HG03575 (cell line): ENCODE results near the gene ANKS4B.
"Not testable (repeated sequence)": the region's sequence is repeated elsewhere in the genome, so short reads cannot be mapped to it uniquely, and the experiment has no call there.

ENCODE experiments used
- ATAC-seq: cut with Tn5 transposase; IDR thresholded peaks from one replicate; pipeline ENCODE4 v1.9.1; 2021; ENCODE audit not compliant: unreplicated experiment, insufficient number of reproducible peaks, low FRiP score; ENCODE audit errors: extremely low read depth

The ANKS4B gene

DNA sequence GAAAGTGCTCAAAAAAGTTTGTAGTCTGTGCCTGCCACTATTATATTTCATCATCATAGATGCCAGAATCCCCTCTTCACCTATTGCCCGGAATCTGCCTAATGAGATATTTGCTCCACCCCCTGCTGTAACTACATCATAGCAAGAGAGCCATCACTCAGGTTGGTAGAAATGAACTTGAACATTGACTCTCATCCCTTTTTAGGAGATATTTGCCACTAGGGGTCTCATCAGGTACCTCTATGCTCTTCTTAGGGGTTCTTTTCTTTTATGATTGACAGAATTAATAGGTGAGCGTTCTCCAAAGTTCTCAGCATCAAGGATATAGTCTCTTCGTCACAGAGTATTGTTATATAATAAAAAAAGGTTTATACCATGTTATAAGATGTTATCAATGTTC, 20.0 kb downstream of the ANKS4B start:
- ATAC-seq: no peak

DNA sequence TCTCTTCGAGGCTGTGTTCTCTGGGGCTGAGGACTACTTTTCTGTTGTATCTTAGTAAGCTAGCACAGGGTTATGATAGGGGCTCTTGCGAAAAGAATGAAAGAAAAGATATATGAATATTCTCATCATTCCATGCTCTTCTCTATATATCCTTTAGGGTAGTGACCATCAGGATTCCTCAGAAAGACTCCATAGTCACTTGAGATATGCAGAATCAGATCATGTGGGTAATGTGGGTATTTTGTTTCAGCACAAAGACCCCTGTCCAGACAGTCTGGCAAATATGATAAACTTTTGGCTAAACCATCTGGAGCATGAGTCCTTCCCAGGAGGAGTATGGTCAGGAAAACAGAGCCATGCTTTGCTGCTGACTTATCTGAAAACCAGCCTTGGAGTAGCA, 23.1 kb downstream of the ANKS4B start:
- ATAC-seq: no peak

DNA sequence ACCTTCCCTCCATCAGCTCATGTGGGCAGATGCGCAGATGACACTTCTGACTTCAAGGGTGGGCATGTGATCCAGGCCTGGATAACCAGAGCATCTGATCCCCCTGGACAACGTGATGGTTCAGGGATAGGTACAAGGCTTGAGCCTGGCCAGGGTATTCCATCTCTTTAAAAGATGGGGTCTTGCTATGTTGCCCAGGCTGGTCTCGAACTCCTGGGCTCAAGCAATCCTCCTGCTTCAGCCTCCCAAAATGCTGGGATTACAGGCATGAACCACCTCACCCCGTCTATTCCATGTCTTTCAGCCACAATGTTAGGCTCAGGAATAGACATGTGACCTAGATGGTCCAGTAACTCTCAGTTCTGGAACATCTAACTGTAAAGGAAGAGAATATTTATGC, 23.8 kb downstream of the ANKS4B start:
- no peak for ATAC-seq

GRCh38 chr16:21260870-21261791, 27.6 kb downstream of the ANKS4B start:
- no peak for ATAC-seq

GRCh38 chr16:21262779-21263639, 29.5 kb downstream of the ANKS4B start:
- ATAC-seq: no peak

DNA sequence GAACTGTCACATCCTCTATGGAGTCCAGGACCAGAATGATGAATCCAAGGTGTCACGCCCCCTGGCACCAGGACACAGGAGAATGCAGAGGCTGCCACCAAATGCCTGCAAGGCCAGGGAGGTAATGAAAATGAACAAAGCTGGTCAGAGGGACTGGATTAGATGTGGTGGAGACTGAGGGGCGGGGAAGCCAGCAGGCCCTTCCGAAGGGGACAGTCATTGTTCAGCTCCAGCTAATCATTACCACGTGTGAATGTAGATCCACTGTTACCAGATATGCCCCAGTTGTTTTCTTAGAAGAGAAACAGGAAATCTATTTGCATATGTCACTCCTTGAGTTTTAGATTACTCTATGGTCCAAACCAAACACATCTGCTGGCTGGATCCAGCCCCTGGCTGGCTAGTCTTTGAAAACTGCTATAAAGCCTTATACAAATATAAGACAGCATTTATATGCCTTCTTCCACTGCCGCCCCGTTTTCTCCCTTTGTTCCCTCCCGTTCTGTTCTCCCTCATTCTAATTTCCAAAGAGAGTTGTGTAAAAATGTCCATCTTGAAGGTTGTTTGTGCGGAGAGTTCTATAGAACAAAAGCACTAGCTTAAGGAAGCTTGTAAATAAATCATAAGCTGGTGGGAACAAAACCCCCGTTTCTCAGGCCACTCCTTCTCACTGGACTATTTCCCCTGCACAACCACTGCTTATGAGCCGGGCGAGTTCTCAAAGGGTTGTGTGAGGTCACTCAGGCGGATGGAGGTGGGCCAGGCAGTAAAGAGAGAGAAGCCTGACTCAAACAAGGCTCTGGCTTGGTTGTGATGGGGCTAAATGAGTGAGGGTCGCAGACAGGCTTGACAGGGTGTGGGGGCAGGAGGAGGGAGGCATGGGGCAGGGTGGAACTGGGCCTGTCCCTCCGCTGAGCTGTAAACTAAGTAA, 30.4 kb downstream of the ANKS4B start:
- ATAC-seq: no peak

DNA sequence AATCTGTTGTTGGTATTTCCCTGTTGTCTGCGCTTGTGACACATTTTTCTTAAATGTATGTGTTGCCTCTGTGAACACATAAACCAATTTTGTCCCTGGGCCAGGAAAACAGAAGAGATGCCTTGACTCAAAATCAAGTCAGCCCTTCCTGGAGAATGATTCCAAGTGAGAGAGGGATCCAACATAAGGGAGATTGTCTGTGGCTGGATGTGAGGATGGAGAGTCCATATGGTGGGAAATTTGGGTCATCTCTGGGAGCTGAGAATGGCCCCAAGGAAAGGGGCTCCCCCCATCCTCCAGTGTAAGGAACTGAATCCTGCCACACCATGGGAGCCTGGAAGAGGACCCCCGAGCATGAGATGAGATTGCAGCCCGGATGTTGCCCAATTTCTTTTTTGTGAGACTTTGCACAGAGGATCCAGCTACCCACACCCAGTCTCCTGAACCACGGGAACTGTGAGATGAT, 31.1 kb downstream of the ANKS4B start:
- no peak for ATAC-seq

DNA sequence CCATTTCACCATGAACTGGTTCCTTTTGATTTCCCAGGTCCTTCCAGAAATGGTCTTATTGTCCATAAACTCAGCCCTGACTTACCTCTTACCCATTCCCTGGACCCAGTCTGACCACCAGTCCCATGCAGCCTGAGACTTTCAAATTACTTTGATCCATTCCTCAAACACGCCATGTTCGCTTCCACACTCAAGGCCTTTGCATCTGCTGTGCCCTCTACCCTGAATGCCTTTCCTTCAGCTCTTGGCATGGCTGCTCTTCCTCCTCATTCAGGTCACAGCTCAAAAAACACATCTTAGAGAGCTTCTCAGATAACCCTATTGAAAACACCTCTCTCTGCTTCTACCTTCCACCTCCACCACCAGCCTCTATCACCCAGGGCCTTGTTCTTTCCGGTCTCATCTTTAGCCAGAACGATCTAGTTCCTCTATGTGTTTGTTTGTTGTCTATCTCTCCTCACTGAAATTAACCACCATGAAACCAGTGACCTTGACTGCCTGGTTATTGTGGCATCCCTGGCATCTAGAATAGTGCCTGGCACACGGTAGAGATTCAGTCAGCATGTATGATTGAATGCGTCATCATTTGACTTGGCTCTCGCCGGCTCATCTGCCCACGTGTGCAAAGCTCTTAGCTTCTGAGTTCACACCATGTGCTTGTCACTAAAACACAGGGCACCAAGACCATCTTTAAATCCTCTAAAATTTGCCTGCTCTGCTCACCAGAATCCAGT, 31.8 kb downstream of the ANKS4B start:
- no peak for ATAC-seq

DNA sequence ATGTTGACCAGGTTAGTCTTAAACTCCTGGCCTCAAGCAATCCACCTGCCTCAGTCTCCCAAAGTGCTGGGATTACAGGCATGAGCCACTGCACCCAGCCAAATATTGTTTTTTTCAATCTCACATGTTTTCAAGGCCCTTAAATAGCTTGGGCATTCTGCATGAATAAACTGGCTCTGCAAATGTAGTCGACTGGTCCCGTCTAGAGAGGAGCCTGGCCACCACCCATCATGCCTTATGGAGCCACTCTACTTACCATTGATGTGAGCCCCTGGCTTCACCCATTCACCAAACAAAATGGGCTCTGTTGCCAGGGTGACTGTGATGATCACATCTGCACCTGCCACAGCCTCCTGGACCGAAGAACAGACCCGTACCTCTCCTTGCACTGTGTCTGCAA, 33.8 kb downstream of the ANKS4B start:
- no peak for ATAC-seq

GRCh38 chr16:21268236-21268635, 34.7 kb downstream of the ANKS4B start:
- ATAC-seq: no peak

- ATAC-seq: no peak
Measured at GRCh38 chr16:21272253-21272652, 38.8 kb downstream of the ANKS4B start.

- not testable (repeated sequence) for ATAC-seq
Measured at GRCh38 chr16:21272763-21273162, 39.3 kb downstream of the ANKS4B start.

DNA sequence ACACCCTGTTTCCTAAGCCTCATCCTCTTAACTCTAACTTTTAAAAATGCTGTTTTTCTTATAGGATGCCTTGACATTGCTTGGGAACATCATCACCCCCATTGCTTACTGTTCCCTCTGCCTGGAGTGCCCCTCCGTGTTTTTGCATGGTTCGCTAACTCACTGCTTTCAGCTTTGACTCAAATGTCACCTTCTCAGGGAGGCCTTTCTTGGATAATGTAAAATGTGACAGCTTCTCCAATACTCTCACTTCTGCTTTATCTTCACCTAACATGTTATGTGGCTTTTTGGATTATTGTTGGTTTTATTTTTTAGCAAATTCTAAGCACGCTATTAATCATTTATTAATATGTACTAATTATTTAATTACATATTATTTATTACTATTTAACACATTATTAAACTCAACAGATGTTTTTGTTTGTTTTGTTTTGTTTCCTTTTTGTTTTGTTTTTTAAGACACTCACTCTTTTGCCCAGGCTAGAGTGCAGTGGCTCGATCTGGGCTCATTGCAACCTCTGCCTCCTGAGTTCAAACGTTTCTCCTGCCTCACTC, 40.8 kb downstream of the ANKS4B start:
- no peak for ATAC-seq

DNA sequence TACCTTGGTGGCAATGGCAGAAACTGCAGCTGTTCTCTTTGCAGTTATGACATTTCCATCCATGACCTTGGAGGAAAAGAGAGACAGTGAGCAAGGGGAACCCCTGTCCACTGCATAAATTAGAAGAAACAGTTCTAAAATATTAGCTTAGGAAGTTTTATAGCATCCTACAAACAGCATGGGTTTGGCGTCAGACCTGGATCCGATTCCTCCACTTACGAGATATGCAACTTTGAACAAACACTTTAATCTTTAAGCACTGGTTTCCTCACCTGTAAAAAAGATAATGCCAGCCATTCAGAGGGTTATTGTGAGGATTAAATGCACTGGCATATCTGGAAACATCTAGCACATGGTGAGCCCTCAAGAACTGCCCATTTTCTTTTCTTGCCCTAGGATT, 42.0 kb downstream of the ANKS4B start:
- ATAC-seq: no peak

GRCh38 chr16:21276090-21276489, 42.6 kb downstream of the ANKS4B start:
- ATAC-seq: no peak

- no peak for ATAC-seq
Measured at GRCh38 chr16:21277045-21277926, 43.8 kb downstream of the ANKS4B start.
